ENCODE data around the gene CHD9.

DNA sequence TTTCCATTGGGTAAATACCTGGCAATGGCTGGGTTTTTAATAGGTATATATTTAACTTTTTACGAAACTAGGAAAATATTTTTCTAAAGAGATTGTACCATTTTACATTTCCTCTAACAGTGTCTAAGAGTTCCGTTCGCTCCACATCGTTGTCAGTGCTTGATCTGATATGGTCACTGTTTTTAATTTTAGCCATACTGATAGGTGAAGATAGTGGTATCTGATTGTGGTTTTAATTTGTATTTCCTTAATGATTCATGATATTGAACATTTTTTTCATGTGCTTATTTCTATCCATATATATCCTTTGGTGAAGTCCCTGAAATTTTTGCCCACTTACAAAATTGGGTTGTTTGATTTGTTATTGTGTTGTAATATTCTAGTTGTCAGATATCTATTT is 117.7 kb downstream of the CHD9 start:
- TF ChIP-seq CTCF (IDR thresholded peaks at IDR 0.05): no peak
- no peak for TF ChIP-seq POLR2A (IDR thresholded peaks at IDR 0.05)
